Measurements from ENCODE around the gene TMEM150C.
"Not testable (repeated sequence)": the region's sequence is repeated elsewhere in the genome, so short reads cannot be mapped to it uniquely, and the experiment has no call there.

Gene TMEM150C

GRCh38 chr4:82473621-82474164 lies 88.1 kb downstream of the TMEM150C start:
- DNase-seq (ENCODE audit: low read depth, low spot score), result no peak
- TF ChIP-seq, protein P1, sequence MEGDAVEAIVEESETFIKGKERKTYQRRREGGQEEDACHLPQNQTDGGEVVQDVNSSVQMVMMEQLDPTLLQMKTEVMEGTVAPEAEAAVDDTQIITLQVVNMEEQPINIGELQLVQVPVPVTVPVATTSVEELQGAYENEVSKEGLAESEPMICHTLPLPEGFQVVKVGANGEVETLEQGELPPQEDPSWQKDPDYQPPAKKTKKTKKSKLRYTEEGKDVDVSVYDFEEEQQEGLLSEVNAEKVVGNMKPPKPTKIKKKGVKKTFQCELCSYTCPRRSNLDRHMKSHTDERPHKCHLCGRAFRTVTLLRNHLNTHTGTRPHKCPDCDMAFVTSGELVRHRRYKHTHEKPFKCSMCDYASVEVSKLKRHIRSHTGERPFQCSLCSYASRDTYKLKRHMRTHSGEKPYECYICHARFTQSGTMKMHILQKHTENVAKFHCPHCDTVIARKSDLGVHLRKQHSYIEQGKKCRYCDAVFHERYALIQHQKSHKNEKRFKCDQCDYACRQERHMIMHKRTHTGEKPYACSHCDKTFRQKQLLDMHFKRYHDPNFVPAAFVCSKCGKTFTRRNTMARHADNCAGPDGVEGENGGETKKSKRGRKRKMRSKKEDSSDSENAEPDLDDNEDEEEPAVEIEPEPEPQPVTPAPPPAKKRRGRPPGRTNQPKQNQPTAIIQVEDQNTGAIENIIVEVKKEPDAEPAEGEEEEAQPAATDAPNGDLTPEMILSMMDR (IDR thresholded peaks at IDR 0.05; ENCODE audit: low read depth, low read length), result no peak
- in situ Hi-C loops (cut with HindIII; ENCODE audit: low sequenced_read_pairs), result no loop called here
- H3K4me3 ChIP-seq (ENCODE audit: low read depth, low read length), result no peak overlapping the region

DNA sequence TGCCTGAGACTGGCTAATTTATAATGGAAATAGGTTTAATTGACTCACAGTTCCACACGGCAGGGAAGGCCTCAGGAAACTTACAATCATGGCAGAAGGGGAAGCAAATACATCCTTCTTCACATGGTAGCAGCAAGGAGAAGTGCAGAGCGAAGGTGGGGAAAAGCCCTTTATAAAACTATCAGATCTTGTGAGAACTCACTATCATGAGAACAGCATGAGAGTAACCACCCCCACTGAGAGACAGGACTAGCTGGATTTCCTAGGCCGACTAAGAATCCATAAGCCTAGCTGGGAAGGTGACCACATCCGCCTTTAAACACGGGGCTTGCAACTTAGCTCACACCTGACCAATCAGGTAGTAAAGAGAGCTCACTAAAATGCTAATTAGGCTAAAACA lies 88.7 kb downstream of the TMEM150C start:
- in situ Hi-C loops (cut with HindIII; ENCODE audit: low sequenced_read_pairs); H3K4me3 ChIP-seq (ENCODE audit: low read depth, low read length); DNase-seq (ENCODE audit: low read depth, low spot score): not testable (repeated sequence)

DNA sequence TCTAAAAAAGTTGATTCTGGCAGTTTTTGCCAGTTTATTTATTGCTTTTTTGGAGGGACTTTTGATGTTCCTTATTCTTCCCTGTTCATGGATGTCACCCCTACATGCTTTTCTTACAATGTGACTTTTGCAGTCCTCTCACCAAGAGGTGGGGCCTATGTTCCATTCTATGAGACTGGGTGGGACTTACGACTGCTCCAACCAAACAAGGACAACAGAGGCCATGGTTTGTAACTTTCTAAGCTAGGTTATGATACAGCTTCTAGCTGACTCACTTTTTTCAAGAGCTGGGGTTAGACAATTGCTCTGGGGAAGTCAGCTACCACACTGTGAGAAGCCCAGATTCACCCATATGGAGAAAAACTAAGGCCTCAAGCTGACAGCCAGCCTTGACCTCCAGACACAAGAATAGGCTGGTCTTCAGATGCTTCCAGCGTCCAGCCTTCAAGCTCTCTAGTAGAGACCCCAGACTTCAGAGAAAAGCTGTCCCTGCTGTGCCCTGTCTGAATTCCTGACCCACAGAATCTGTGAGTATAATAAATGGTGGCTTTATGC lies 91.9 kb downstream of the TMEM150C start:
- H3K4me3 ChIP-seq (ENCODE audit: low read depth, low read length), result no peak overlapping the region
- in situ Hi-C loops (cut with HindIII; ENCODE audit: low sequenced_read_pairs), result no loop called here
- peak; percentile 78 for DNase-seq (ENCODE audit: low read depth, low spot score)
- TF ChIP-seq, protein P1 (IDR thresholded peaks at IDR 0.05; ENCODE audit: low read depth, low read length), result peak; percentile 19

DNA sequence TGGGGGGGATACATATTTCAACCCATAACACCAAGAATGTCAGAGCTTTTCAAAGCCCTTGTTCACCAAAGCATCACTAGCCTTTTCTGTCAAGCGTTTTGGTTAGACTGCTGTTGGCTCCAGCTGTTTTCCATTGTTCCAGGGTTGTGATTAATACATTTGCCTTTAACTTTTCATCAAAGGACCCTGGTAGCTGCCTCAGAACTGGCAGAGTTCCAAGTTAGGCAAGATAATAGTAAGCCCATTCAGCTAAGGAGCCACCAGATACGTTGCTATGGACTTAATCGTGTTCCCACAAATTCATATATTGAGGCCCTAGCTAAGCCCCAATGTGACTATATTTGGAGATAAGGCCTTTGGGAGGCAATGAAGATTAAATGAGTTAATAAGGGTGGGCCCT lies 94.3 kb downstream of the TMEM150C start:
- DNase-seq (ENCODE audit: low read depth, low spot score), result no peak
- H3K4me3 ChIP-seq (ENCODE audit: low read depth, low read length), result no peak overlapping the region
- in situ Hi-C loops (cut with HindIII; ENCODE audit: low sequenced_read_pairs), result no loop called here
- TF ChIP-seq, protein P1 (IDR thresholded peaks at IDR 0.05; ENCODE audit: low read depth, low read length), result no peak

DNA sequence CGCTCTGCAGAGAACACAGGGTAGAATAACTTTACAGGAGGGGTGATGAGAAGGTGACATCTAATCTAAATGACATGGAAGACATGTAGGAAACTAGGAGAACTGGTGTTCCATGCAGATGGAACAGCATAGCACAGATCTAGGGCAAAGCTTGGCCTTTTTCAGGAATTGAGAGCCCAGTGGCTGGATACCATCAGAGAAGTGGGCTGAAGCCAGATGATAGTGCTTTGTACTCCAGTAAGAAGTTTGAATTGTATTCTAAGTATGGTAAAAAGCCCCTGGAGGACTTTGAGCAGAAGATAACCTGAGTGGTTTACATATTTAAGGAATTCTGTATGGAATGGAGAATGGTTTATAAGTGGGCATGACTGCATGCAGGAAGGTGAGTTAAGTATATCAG lies 98.6 kb downstream of the TMEM150C start:
- TF ChIP-seq, protein P1 (IDR thresholded peaks at IDR 0.05; ENCODE audit: low read depth, low read length), result no peak
- in situ Hi-C loops (cut with HindIII; ENCODE audit: low sequenced_read_pairs), result no loop called here
- H3K4me3 ChIP-seq (ENCODE audit: low read depth, low read length), result no peak overlapping the region
- no peak for DNase-seq (ENCODE audit: low read depth, low spot score)

- DNase-seq (ENCODE audit: low read depth, low spot score), result peak; percentile 85
- TF ChIP-seq, protein P1 (IDR thresholded peaks at IDR 0.05; ENCODE audit: low read depth, low read length), result peak; percentile 76
- in situ Hi-C loops (cut with HindIII; ENCODE audit: low sequenced_read_pairs), result no loop called here
- no peak overlapping the region for H3K4me3 ChIP-seq (ENCODE audit: low read depth, low read length)
These were observed 99.4 kb downstream of the TMEM150C start for GRCh38 chr4:82462415-82462831.

DNA sequence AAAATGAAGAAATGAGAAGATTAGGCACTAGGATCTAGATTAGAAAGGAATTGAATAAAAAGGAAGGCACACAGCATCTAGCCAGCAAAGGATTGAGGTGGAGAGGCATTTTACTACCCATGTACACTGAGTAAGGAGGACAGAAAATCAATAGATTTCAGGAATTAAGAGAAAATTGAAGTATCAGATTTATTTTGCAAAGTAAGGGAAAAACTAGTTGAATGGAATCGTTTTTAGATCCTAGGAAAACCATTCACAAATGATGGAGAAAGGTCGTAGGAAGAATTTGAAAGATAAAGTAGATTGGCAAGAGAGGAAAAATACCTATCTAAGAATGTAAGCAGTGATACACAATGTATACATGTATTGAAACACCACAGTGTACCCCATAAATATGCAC lies 100.1 kb downstream of the TMEM150C start:
- no peak overlapping the region for H3K4me3 ChIP-seq (ENCODE audit: low read depth, low read length)
- DNase-seq (ENCODE audit: low read depth, low spot score), result no peak
- TF ChIP-seq, protein P1 (IDR thresholded peaks at IDR 0.05; ENCODE audit: low read depth, low read length), result no peak
- in situ Hi-C loops (cut with HindIII; ENCODE audit: low sequenced_read_pairs), result no loop called here

All from astrocyte of the spinal cord (primary cell).